ENCODE results near the gene RUSF1. TPM values are rescaled to one million over a fixed set of nuclear protein-coding genes. Genes with fewer than 3 reads are reported as not detected.
"Not testable (repeated sequence)": the region's sequence is repeated elsewhere in the genome, so short reads cannot be mapped to it uniquely, and the experiment has no call there.

Gene RUSF1
- polyA plus RNA-seq, 1 donor (not counting 4 experiments of a cell fraction or from before 2014, with no cell fraction given) = 17.4 TPM

GRCh38 chr16:31504159-31504558 lies 4.0 kb downstream of the RUSF1 start:
- H3K79me2 ChIP-seq (ENCODE audit: control insufficient read depth, insufficient read depth, low read length) = peaks cover 8% of the 10 kb centered on the region
- peaks cover 7% of the 10 kb centered on the region for H3K4me1 ChIP-seq (ENCODE audit: control insufficient read depth, extremely low read depth, insufficient read depth, low read length)
- peaks cover 9% of the 10 kb centered on the region in 2 experiments for H3K36me3 ChIP-seq (ENCODE audit: control insufficient read depth in 2 of 2, extremely low read depth in 1 of 2, insufficient read depth in 2 of 2, low read length in 2 of 2)
- H3K4me2 ChIP-seq (ENCODE audit: control insufficient read depth, extremely low read depth, insufficient read depth, low read depth, low read length) = no peak overlapping the region
- no peak overlapping the region for H2AFZ ChIP-seq (ENCODE audit: control insufficient read depth, low read length)
- H3K9me3 ChIP-seq (ENCODE audit: control insufficient read depth, low read depth, low read length) = no peaks in the 10 kb centered on the region
- no peaks in the 10 kb centered on the region for H3K27me3 ChIP-seq (ENCODE audit: control insufficient read depth, extremely low read depth, insufficient read depth, low read length)
- H3K27ac ChIP-seq (ENCODE audit: control insufficient read depth, insufficient read depth, low read length) = no peak overlapping the region
- TF ChIP-seq EZH2 (IDR thresholded peaks at IDR 0.05; ENCODE audit: low read length) = no peak
- no peak for TF ChIP-seq CTCF (optimal IDR thresholded peaks at IDR 0.05 in 1 of 3, IDR thresholded peaks at IDR 0.05 in 1 of 3, conservative IDR thresholded peaks at IDR 0.05 in 1 of 3; ENCODE audit: extremely low read depth in 1 of 3, insufficient read depth in 2 of 3, low read length in 3 of 3)
- H4K20me1 ChIP-seq (ENCODE audit: control insufficient read depth, extremely low read depth, insufficient read depth, low read length) = no peaks in the 10 kb centered on the region
- no peak overlapping the region for H3K9ac ChIP-seq (ENCODE audit: control insufficient read depth, extremely low read depth, insufficient read depth, low read length)
- dilution Hi-C loops (cut with MboI; ENCODE audit: extremely low pct_ligation_motif_present, low sequenced_read_pairs) = no loop called here
- no peak overlapping the region for H3K4me3 ChIP-seq (ENCODE audit: control insufficient read depth in 2 of 3, extremely low read depth in 1 of 3, insufficient read depth in 2 of 3, low read depth in 1 of 3, low read length in 3 of 3)
- DNase-seq (ENCODE audit: low read depth, low spot score) (no peak), FAIRE-seq (no peak)
- no peaks in the 10 kb centered on the region for H3K9me1 ChIP-seq (ENCODE audit: control insufficient read depth, extremely low read depth, insufficient read depth, low read length)

- FAIRE-seq; H4K20me1 ChIP-seq (ENCODE audit: control insufficient read depth, extremely low read depth, insufficient read depth, low read length); H3K4me3 ChIP-seq (ENCODE audit: control insufficient read depth in 2 of 3, extremely low read depth in 1 of 3, insufficient read depth in 2 of 3, low read depth in 1 of 3, low read length in 3 of 3); DNase-seq (ENCODE audit: low read depth, low spot score); H3K9ac ChIP-seq (ENCODE audit: control insufficient read depth, extremely low read depth, insufficient read depth, low read length); H3K79me2 ChIP-seq (ENCODE audit: control insufficient read depth, insufficient read depth, low read length); H3K27me3 ChIP-seq (ENCODE audit: control insufficient read depth, extremely low read depth, insufficient read depth, low read length); H3K4me2 ChIP-seq (ENCODE audit: control insufficient read depth, extremely low read depth, insufficient read depth, low read depth, low read length); H3K9me3 ChIP-seq (ENCODE audit: control insufficient read depth, low read depth, low read length); dilution Hi-C loops (cut with MboI; ENCODE audit: extremely low pct_ligation_motif_present, low sequenced_read_pairs); H3K4me1 ChIP-seq (ENCODE audit: control insufficient read depth, extremely low read depth, insufficient read depth, low read length); H2AFZ ChIP-seq (ENCODE audit: control insufficient read depth, low read length); H3K27ac ChIP-seq (ENCODE audit: control insufficient read depth, insufficient read depth, low read length); H3K9me1 ChIP-seq (ENCODE audit: control insufficient read depth, extremely low read depth, insufficient read depth, low read length): not testable (repeated sequence)
- peaks cover 9 to 11% of the 10 kb centered on the region in 2 experiments for H3K36me3 ChIP-seq (ENCODE audit: control insufficient read depth in 2 of 2, extremely low read depth in 1 of 2, insufficient read depth in 2 of 2, low read length in 2 of 2)
These were observed 4.6 kb downstream of the RUSF1 start for GRCh38 chr16:31503555-31503954.

GRCh38 chr16:31502981-31503380 lies 5.2 kb downstream of the RUSF1 start:
- H3K79me2 ChIP-seq (ENCODE audit: control insufficient read depth, insufficient read depth, low read length) = peaks cover 8% of the 10 kb centered on the region
- dilution Hi-C loops (cut with MboI; ENCODE audit: extremely low pct_ligation_motif_present, low sequenced_read_pairs) = no loop called here
- H3K4me1 ChIP-seq (ENCODE audit: control insufficient read depth, extremely low read depth, insufficient read depth, low read length) = peaks cover 7% of the 10 kb centered on the region
- H3K36me3 ChIP-seq (ENCODE audit: control insufficient read depth in 2 of 2, extremely low read depth in 1 of 2, insufficient read depth in 2 of 2, low read length in 2 of 2) = peaks cover 14 to 15% of the 10 kb centered on the region in 2 experiments
- TF ChIP-seq CTCF (optimal IDR thresholded peaks at IDR 0.05 in 1 of 3, IDR thresholded peaks at IDR 0.05 in 1 of 3, conservative IDR thresholded peaks at IDR 0.05 in 1 of 3; ENCODE audit: extremely low read depth in 1 of 3, insufficient read depth in 2 of 3, low read length in 3 of 3) (no peak), EZH2 (IDR thresholded peaks at IDR 0.05; ENCODE audit: low read length) (no peak)
- no peaks in the 10 kb centered on the region for H3K9me1 ChIP-seq (ENCODE audit: control insufficient read depth, extremely low read depth, insufficient read depth, low read length)
- no peaks in the 10 kb centered on the region for H3K9me3 ChIP-seq (ENCODE audit: control insufficient read depth, low read depth, low read length)
- no peaks in the 10 kb centered on the region for H3K27me3 ChIP-seq (ENCODE audit: control insufficient read depth, extremely low read depth, insufficient read depth, low read length)
- no peak overlapping the region for H3K4me3 ChIP-seq (ENCODE audit: control insufficient read depth in 2 of 3, extremely low read depth in 1 of 3, insufficient read depth in 2 of 3, low read depth in 1 of 3, low read length in 3 of 3)
- H4K20me1 ChIP-seq (ENCODE audit: control insufficient read depth, extremely low read depth, insufficient read depth, low read length) = no peaks in the 10 kb centered on the region
- no peak for FAIRE-seq
- no peak for DNase-seq (ENCODE audit: low read depth, low spot score)
- H2AFZ ChIP-seq (ENCODE audit: control insufficient read depth, low read length) = no peak overlapping the region
- H3K9ac ChIP-seq (ENCODE audit: control insufficient read depth, extremely low read depth, insufficient read depth, low read length) = no peak overlapping the region
- no peak overlapping the region for H3K27ac ChIP-seq (ENCODE audit: control insufficient read depth, insufficient read depth, low read length)
- H3K4me2 ChIP-seq (ENCODE audit: control insufficient read depth, extremely low read depth, insufficient read depth, low read depth, low read length) = no peak overlapping the region
